Lower lobe of right lung (tissue), 2 donors: ENCODE results near the gene VEGFC. TPM values are rescaled to one million over a fixed set of nuclear protein-coding genes. Genes with fewer than 3 reads are reported as not detected.

Experiments
- ATAC-seq, 2 donors: fragments of 200-7000 bp; cut with Tn5 transposase; one replicate each; pipeline ENCODE4 v1.9.1; 2020 to 2022; ENCODE audit warnings: mild to moderate bottlenecking in 2 of 2, moderate library complexity in 2 of 2
- DNase-seq: peaks from one replicate; pipeline ENCODE4 v3.0.0-alpha.2; 2020
- H3K27ac ChIP-seq: fragments of 200-600 bp; one replicate; pipeline ENCODE4 v1.8.0; 2022
- H3K27me3 ChIP-seq: fragments of 200-600 bp; one replicate; pipeline ENCODE4 v1.8.0; 2022; ENCODE audit warnings: low read depth
- H3K36me3 ChIP-seq: fragments of 200-600 bp; one replicate; pipeline ENCODE4 v1.8.0; 2022; ENCODE audit warnings: mild to moderate bottlenecking
- H3K4me1 ChIP-seq: fragments of 200-600 bp; one replicate; pipeline ENCODE4 v1.8.0; 2022
- H3K4me3 ChIP-seq: fragments of 200-600 bp; one replicate; pipeline ENCODE4 v1.8.0; 2022; ENCODE audit warnings: mild to moderate bottlenecking
- H3K9me3 ChIP-seq: fragments of 200-600 bp; one replicate; pipeline ENCODE4 v1.8.0; 2022
- intact Hi-C: fragments of 100-400 bp; cut with DNase I; formaldehyde crosslinking; loops from one replicate; pipeline ENCODE4 v1.11.0; 2022
- total RNA-seq: library from RNA; stranded (reverse); fragmentation: NEBNext Ultra II Directional; extraction: Animal tissue kit (Norgen Biotek cat#: 25700); gene quantifications from one replicate; pipeline ENCODE4 v1.2.1, GENCODE V29; 2021
- TF ChIP-seq, protein P1 (sequence below): fragments of 200-600 bp; IDR thresholded peaks from one replicate; pipeline ENCODE4 v1.8.0; 2022; ENCODE audit warnings: antibody characterized with exemption, mild to moderate bottlenecking
- donor health status: DM: no; HTN: yes; CAD: no; lungs with severe emphysema.

VEGFC gene
- total RNA-seq, 1 donor from 2014 or later: 16.1 TPM

DNA sequence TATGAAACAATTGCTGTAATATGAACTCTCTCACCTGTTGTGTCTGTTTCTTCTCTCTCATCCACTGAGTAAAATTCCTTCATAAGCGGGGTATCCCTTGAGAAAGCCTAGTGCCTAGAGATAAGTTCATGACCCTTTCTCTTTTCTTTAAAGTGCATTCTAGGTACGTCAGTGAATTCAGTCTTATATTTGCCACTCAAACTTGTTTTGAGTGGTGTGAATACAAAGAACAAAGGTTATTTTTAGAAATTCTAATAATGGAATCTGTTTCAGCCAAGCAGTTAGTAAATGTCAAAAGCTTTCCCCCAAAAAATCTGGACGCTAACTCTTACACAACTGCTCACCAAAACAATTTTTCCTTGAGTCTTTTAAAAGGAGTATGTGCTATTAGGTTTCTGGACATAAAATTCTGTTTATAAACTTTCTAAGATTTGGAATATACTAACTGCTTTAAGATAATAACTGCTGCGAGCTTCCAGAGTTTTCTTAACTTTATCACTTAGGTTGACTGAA is 112.0 kb downstream of the VEGFC start:
- TF ChIP-seq, protein P1, sequence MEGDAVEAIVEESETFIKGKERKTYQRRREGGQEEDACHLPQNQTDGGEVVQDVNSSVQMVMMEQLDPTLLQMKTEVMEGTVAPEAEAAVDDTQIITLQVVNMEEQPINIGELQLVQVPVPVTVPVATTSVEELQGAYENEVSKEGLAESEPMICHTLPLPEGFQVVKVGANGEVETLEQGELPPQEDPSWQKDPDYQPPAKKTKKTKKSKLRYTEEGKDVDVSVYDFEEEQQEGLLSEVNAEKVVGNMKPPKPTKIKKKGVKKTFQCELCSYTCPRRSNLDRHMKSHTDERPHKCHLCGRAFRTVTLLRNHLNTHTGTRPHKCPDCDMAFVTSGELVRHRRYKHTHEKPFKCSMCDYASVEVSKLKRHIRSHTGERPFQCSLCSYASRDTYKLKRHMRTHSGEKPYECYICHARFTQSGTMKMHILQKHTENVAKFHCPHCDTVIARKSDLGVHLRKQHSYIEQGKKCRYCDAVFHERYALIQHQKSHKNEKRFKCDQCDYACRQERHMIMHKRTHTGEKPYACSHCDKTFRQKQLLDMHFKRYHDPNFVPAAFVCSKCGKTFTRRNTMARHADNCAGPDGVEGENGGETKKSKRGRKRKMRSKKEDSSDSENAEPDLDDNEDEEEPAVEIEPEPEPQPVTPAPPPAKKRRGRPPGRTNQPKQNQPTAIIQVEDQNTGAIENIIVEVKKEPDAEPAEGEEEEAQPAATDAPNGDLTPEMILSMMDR: no peak
- Histone ChIP-seq H3K9me3 (no peaks in the 10 kb centered on the region), H3K27ac (no peak overlapping the region), H3K36me3 (no peaks in the 10 kb centered on the region), H3K27me3 (no peaks in the 10 kb centered on the region), H3K4me3 (no peak overlapping the region), H3K4me1 (peaks cover 5% of the 10 kb centered on the region)
- ATAC-seq (no peak), DNase-seq (no peak)
- intact Hi-C loops: no loop called here

DNA sequence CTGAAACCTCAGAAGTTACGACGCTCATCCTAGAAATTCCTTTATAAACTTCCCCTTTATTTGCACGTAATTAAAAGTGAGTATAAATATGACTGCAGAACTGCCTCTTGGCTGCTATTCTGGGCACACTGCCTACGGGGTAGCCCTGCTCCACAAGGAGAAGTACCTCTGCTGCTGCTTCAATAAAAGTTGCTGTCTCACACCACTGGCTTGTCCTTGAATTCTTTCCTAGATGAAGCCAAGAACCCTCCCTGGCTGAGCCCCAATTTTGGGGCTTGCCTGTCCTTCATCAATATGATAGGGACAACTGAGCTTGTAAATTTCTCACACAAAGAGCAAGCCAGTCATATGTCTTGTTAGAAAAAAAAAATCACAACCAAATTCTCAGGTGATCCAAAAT is 115.8 kb downstream of the VEGFC start:
- Histone ChIP-seq H3K27me3 (no peaks in the 10 kb centered on the region), H3K36me3 (no peaks in the 10 kb centered on the region), H3K27ac (no peak overlapping the region), H3K4me1 (peaks cover 5% of the 10 kb centered on the region), H3K4me3 (no peak overlapping the region), H3K9me3 (no peaks in the 10 kb centered on the region)
- TF ChIP-seq, protein P1: no peak
- intact Hi-C loops: no loop called here
- ATAC-seq (no peak), DNase-seq (no peak)

DNA sequence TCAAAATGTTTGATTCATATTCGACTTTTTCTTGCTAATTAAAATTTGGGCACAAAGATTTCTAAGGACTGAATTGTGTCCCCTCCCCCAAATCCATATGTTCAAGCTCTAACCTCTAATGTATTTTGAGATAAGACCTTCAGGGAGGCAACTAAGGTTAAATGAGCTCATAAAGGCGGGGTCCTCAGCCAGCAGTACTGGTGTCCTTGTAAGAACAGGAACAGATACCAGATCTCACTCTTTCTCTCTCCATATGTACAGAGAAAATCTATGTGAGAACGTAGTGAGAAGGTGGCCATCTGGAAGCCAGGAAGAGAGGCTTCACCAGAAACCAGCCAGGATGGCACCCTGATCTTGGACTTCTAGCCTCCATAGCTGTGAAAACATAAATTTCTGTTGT is 116.9 kb downstream of the VEGFC start:
- intact Hi-C loops: no loop called here
- Histone ChIP-seq H3K27ac (no peak overlapping the region), H3K27me3 (no peaks in the 10 kb centered on the region), H3K9me3 (no peaks in the 10 kb centered on the region), H3K4me3 (no peak overlapping the region), H3K4me1 (peaks cover 5% of the 10 kb centered on the region), H3K36me3 (no peaks in the 10 kb centered on the region)
- DNase-seq (no peak), ATAC-seq (no peak)
- TF ChIP-seq, protein P1: no peak

DNA sequence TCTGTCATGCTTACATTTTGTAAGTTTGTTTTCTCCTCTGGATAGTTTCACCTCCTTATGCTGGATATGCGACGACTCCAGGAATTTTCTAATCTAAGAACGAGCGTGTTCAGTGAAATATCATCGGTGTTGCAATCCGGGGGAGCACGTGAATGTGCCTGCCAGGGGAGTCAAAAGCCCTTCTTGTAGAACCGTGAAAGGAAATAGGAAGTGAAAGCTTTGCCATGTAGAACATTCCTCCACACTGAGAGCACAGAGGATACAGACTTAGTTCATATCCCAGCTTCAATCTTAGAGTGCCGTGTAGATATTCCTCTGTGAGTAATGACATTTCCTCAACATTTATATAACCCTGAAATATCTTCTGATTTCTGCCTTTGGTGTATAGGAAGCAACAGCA is 121.2 kb downstream of the VEGFC start:
- no peak for DNase-seq
- no peak overlapping the region for H3K27ac ChIP-seq
- intact Hi-C loops: no loop called here

DNA sequence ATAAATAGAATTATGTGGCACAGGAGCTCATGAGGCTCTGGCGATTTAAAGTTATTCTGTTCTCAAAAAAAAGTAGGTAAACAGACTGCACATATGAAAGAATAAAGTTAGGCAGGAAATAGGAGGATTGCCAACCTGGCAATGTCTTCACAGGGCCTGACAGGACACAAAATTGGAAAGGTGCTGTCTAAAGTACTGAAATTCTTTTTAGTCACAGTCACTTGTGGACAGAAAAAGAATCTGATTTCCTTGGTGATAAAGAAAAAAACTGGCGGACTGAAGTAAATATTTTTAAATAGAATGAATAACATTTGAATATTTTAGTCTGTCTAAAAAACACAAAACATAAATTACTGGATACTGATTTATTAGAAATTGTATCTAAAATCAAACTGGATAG is 124.4 kb downstream of the VEGFC start:
- Histone ChIP-seq H3K4me1 (no peaks in the 10 kb centered on the region), H3K36me3 (no peaks in the 10 kb centered on the region), H3K27ac (no peak overlapping the region), H3K27me3 (no peaks in the 10 kb centered on the region), H3K4me3 (no peak overlapping the region), H3K9me3 (no peaks in the 10 kb centered on the region)
- DNase-seq (no peak), ATAC-seq (no peak)
- TF ChIP-seq, protein P1: no peak
- intact Hi-C loops: no loop called here

More for the DNA sequence above, 121.2 kb downstream of the VEGFC start:
- H3K4me1 ChIP-seq: no peaks in the 10 kb centered on the region
- peak; percentile 53 to 60 for ATAC-seq
- H3K4me3 ChIP-seq: no peak overlapping the region
- TF ChIP-seq, protein P1: no peak
- no peaks in the 10 kb centered on the region for H3K9me3 ChIP-seq
- H3K36me3 ChIP-seq: no peaks in the 10 kb centered on the region
- no peaks in the 10 kb centered on the region for H3K27me3 ChIP-seq

DNA sequence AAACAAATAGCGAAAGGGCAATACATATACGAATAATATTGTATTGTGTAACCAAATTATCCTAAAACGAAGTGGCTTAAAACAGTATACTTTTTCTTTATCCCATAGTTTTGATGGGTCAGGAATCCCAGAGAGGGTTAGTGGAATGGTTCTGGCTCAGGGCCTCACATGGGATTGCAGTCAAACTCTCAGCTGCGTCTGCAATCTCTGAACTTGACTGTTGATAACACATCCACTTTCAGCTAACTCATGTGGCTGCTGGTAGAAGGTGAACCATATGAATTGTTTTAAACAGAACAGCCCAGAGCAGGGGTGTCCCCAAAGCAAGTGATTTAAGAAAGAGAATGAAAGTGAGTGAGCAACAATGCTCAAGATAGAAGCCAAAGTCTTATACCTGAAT is 127.8 kb downstream of the VEGFC start:
- no peak overlapping the region for H3K4me3 ChIP-seq
- ATAC-seq: no peak
- H3K27ac ChIP-seq: no peak overlapping the region

More for the DNA sequence above, 127.8 kb downstream of the VEGFC start:
- DNase-seq: no peak
- Histone ChIP-seq H3K9me3 (no peaks in the 10 kb centered on the region), H3K36me3 (no peaks in the 10 kb centered on the region), H3K4me1 (no peaks in the 10 kb centered on the region), H3K27me3 (no peaks in the 10 kb centered on the region)
- TF ChIP-seq, protein P1: no peak
- intact Hi-C loops: no loop called here
